ENCODE measurements around the gene PDE4D. TPM values are rescaled to one million over a fixed set of nuclear protein-coding genes. Genes with fewer than 3 reads are reported as not detected.
"Not testable (repeated sequence)": the region's sequence is repeated elsewhere in the genome, so short reads cannot be mapped to it uniquely, and the experiment has no call there.

The PDE4D gene
- total RNA-seq, 2 experiments from 2014 or later = 164 to 175 TPM

DNA sequence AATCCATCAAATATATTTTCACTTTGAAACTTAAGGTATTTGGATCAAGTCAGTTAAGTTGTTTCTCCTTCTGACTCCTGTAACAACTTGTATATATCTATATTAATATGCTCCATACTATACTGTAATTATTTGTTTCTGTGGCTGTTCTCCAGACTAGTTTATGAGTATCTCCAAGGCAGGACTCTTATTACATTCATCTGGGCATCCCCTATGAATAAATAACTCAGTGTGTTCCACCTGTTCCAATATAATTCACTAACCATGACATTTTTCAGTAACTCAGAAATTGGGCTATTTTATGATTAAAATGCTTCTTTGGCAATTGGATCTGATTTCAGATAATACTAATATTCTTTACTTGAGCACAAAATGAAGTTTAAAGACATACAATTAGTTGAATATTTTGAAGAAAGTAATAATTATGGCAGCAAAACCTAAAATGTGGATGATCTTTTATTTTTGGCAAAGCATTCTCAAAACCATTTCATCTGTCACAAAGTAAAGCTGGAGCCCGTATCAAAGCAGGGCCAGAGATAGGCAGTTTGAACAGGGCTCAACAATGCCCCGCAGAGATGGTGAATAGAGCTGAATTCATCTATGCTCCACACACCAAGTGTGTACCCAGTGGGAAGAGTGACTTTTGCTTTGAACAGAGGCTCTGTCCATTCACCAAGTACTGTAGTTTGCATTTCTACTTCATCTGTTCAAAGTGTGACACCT, 314.3 kb downstream of the PDE4D start:
- no peaks in the 10 kb centered on the region for H3K9me3 ChIP-seq (ENCODE audit: control insufficient read depth in 1 of 2, insufficient read depth in 1 of 2, low read length in 2 of 2)

DNA sequence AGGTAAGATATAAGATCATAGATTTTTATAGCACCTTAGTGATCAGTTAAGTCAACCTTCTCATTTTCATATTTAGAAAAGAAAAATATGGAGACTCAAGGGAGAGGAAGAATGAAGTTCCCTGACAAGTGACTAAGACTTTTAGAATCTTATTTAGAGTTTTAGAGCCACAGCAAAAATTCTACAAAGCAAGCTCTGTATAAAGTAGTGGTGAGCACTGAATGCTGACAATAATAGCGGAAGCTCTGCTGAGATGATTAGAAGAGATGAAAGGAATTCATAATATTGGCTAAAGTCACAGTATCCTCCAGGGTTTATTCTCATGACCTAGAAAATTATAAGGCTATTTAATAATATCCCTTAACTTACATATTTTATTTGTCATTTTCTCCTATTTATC, 316.0 kb downstream of the PDE4D start:
- ChIA-PET POLR2A (no interaction called here), CTCF (no interaction called here)
- ATAC-seq (ENCODE audit: poor library complexity) = no peak
- intact Hi-C loops (cut with DNase I, micrococcal nuclease) = no loop called here
- no peaks in the 10 kb centered on the region for H3K36me3 Mint-ChIP-seq (ENCODE audit: low read depth)
- Histone ChIP-seq H3K4me1 (ENCODE audit: insufficient read depth, low read length) (no peaks in the 10 kb centered on the region), H3K36me3 (ENCODE audit: insufficient read depth, low read length) (no peaks in the 10 kb centered on the region), H3K4me3 (ENCODE audit: low read length) (no peak overlapping the region), H3K9me3 (ENCODE audit: control insufficient read depth in 1 of 2, insufficient read depth in 1 of 2, low read length in 2 of 2) (no peaks in the 10 kb centered on the region), H3K27ac (ENCODE audit: low read depth in 1 of 2, low read length in 2 of 2) (no peak overlapping the region), H3K27me3 (ENCODE audit: control insufficient read depth in 1 of 2, insufficient read depth in 2 of 2, low read length in 2 of 2) (no peaks in the 10 kb centered on the region)
- H3K27ac Mint-ChIP-seq = no peak overlapping the region
- no peaks in the 10 kb centered on the region for H3K9me3 Mint-ChIP-seq
- DNase-seq = no peak
- no peaks in the 10 kb centered on the region for H3K27me3 Mint-ChIP-seq
- H3K4me3 Mint-ChIP-seq = no peak overlapping the region
- no peaks in the 10 kb centered on the region for H3K4me1 Mint-ChIP-seq (ENCODE audit: low read depth)
- TF ChIP-seq CTCF (IDR thresholded peaks at IDR 0.05) = no peak

More for the DNA sequence above, 314.3 kb downstream of the PDE4D start:
- H3K9me3 Mint-ChIP-seq = no peaks in the 10 kb centered on the region
- Histone ChIP-seq H3K27me3 (ENCODE audit: control insufficient read depth in 1 of 2, insufficient read depth in 2 of 2, low read length in 2 of 2) (no peaks in the 10 kb centered on the region), H3K27ac (ENCODE audit: low read depth in 1 of 2, low read length in 2 of 2) (no peak overlapping the region), H3K4me1 (ENCODE audit: insufficient read depth, low read length) (no peaks in the 10 kb centered on the region), H3K4me3 (ENCODE audit: low read length) (no peak overlapping the region), H3K36me3 (ENCODE audit: insufficient read depth, low read length) (no peaks in the 10 kb centered on the region)
- POLR2A ChIA-PET = no interaction called here
- H3K27ac Mint-ChIP-seq = no peak overlapping the region
- peaks cover 4% of the 10 kb centered on the region for H3K27me3 Mint-ChIP-seq
- no peak for TF ChIP-seq CTCF (IDR thresholded peaks at IDR 0.05)
- intact Hi-C loops (cut with DNase I, micrococcal nuclease) = no loop called here
- no peak overlapping the region for H3K4me3 Mint-ChIP-seq
- ATAC-seq (ENCODE audit: poor library complexity) (no peak), DNase-seq (no peak)
- H3K4me1 Mint-ChIP-seq (ENCODE audit: low read depth) = no peaks in the 10 kb centered on the region
- no peaks in the 10 kb centered on the region for H3K36me3 Mint-ChIP-seq (ENCODE audit: low read depth)
- CTCF ChIA-PET = no interaction called here

- H3K4me3 ChIP-seq (ENCODE audit: low read length) = no peak overlapping the region
- no peaks in the 10 kb centered on the region for H3K9me3 ChIP-seq (ENCODE audit: control insufficient read depth in 1 of 2, insufficient read depth in 1 of 2, low read length in 2 of 2)
- ATAC-seq (ENCODE audit: poor library complexity) = no peak
- no peaks in the 10 kb centered on the region for H3K36me3 ChIP-seq (ENCODE audit: insufficient read depth, low read length)
- H3K4me3 Mint-ChIP-seq = no peak overlapping the region
- intact Hi-C loops (cut with DNase I, micrococcal nuclease) = no loop called here
- no peaks in the 10 kb centered on the region for H3K27me3 Mint-ChIP-seq
- no peak overlapping the region for H3K27ac Mint-ChIP-seq
- TF ChIP-seq CTCF (IDR thresholded peaks at IDR 0.05) = no peak
- no peak overlapping the region for H3K27ac ChIP-seq (ENCODE audit: low read depth in 1 of 2, low read length in 2 of 2)
- no peaks in the 10 kb centered on the region for H3K36me3 Mint-ChIP-seq (ENCODE audit: low read depth)
- no peaks in the 10 kb centered on the region for H3K27me3 ChIP-seq (ENCODE audit: control insufficient read depth in 1 of 2, insufficient read depth in 2 of 2, low read length in 2 of 2)
- CTCF ChIA-PET = no interaction called here
- no peaks in the 10 kb centered on the region for H3K4me1 ChIP-seq (ENCODE audit: insufficient read depth, low read length)
- no peaks in the 10 kb centered on the region for H3K9me3 Mint-ChIP-seq
- no peak for DNase-seq
- H3K4me1 Mint-ChIP-seq (ENCODE audit: low read depth) = no peaks in the 10 kb centered on the region
- POLR2A ChIA-PET = no interaction called here
Observed at GRCh38 chr5:59575648-59576445, 317.7 kb downstream of the PDE4D start.

DNA sequence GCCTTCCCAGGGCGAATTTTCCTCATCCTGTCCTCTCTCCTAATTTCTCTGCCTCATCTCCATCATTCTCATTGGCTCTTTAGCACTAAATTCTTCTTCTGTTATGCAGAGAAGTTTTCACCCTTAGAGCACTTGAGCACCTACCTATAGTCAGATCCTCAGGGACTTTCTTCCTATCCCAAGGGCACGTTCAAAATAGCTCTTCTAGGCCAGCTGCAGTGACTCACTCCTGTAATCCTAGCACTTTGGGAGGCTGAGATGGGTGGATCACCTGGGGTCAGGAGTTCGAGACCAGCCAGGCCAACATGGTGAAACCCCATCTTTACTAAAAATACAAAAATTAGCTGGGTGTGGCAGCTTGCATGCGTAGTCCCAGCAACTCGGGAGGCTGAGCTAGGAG, 320.0 kb downstream of the PDE4D start:
- H3K9me3 ChIP-seq (ENCODE audit: control insufficient read depth in 1 of 2, insufficient read depth in 1 of 2, low read length in 2 of 2); H3K36me3 ChIP-seq (ENCODE audit: insufficient read depth, low read length); H3K36me3 Mint-ChIP-seq (ENCODE audit: low read depth); H3K4me1 ChIP-seq (ENCODE audit: insufficient read depth, low read length); H3K27ac ChIP-seq (ENCODE audit: low read depth in 1 of 2, low read length in 2 of 2); H3K27ac Mint-ChIP-seq; H3K9me3 Mint-ChIP-seq; H3K27me3 ChIP-seq (ENCODE audit: control insufficient read depth in 1 of 2, insufficient read depth in 2 of 2, low read length in 2 of 2); DNase-seq; intact Hi-C loops (cut with DNase I, micrococcal nuclease); H3K4me1 Mint-ChIP-seq (ENCODE audit: low read depth); CTCF ChIA-PET; H3K4me3 ChIP-seq (ENCODE audit: low read length); H3K4me3 Mint-ChIP-seq; H3K27me3 Mint-ChIP-seq; ATAC-seq (ENCODE audit: poor library complexity); POLR2A ChIA-PET: not testable (repeated sequence)
